Ovary (tissue), 9 donors: ENCODE data around the gene PROK2. TPM values are rescaled to one million over a fixed set of nuclear protein-coding genes. Genes with fewer than 3 reads are reported as not detected.

Source experiments
- DNase-seq, 5 donors: peaks; one replicate each; pipeline ENCODE4 v3.0.0-alpha.2; 2019 to 2020
- H3K27ac ChIP-seq, 2 donors: fragments of 200-600 bp; one replicate each; pipeline versions ENCODE4 v1.5.1 to v1.8.0; 2019 to 2022
- H3K27me3 ChIP-seq: fragments of 200-600 bp; one replicate; pipeline ENCODE4 v1.8.0; 2022
- H3K36me3 ChIP-seq: fragments of 200-600 bp; sonication (generic); one replicate; pipeline ENCODE4 v1.5.1; 2019
- H3K4me1 ChIP-seq: one replicate; pipeline ENCODE4 v1.8.1; 2013; ENCODE audit warnings: mild to moderate bottlenecking, moderate library complexity; ENCODE audit not compliant: insufficient read depth
- H3K4me3 ChIP-seq: fragments of 200-600 bp; sonication (generic); one replicate; pipeline ENCODE4 v1.5.1; 2017
- H3K9me3 ChIP-seq, 2 donors: fragments of 200-600 bp in 1 of 2; sonication (generic) in 1 of 2; one replicate each; pipeline versions ENCODE4 v1.5.1 to v1.8.1; 2013 to 2019; ENCODE audit warnings: mild to moderate bottlenecking in 1 of 2, moderate library complexity in 1 of 2
- CTCF ChIP-seq, 3 donors: fragments of 450-650 bp in 2 of 3; fragments of 200-600 bp in 1 of 3; IDR thresholded peaks; one replicate each; pipeline versions ENCODE4 v1.5.1 to v1.8.0; 2016 to 2022; ENCODE audit warnings: antibody characterized with exemption in 3 of 3, mild to moderate bottlenecking in 1 of 3
- EP300 ChIP-seq: sonication (generic); formaldehyde crosslinking; IDR thresholded peaks from one replicate; pipeline ENCODE4 v1.6.1; 2017; ENCODE audit warnings: antibody characterized with exemption
- POLR2A ChIP-seq: fragments of 450-650 bp; IDR thresholded peaks from one replicate; pipeline ENCODE4 v1.6.1; 2017; ENCODE audit warnings: antibody characterized with exemption, mild to moderate bottlenecking, moderate library complexity
- WGBS, 3 donors: extraction: QIAGEN DNeasy Blood & Tissue Kit in 1 of 3; methylation state at CpG; one replicate each; pipeline versions ENCODE4 v1.1.5 to v1.1.7; 2013 to 2017; 5-methylcytosine and 5-hydroxymethylcytosine counted together
- intact Hi-C, 4 donors: fragments of 100-400 bp; cut with DNase I; formaldehyde crosslinking; loops; one replicate each; pipeline versions ENCODE4 v1.11.0 to v1.15.1; 2022 to 2023
- polyA plus RNA-seq, 2 donors: library from polyadenylated mRNA; stranded (reverse); fragments of 200-250 nt in 1 of 2; fragments of 350-450 nt in 1 of 2; fragmentation: Illumina TruSeq in 1 of 2; extraction: RNeasy Lipid Tissue Mini Kit (QIAGEN cat#74804) in 1 of 2; gene quantifications; one replicate each; pipeline ENCODE4 v1.2.3, GENCODE V29; 2013 to 2014
- total RNA-seq, 7 donors: library from RNA; depleted of rRNA in 2 of 7; stranded (reverse); fragments of >200 nt in 2 of 7; fragmentation: NEBNext Ultra II Directional in 3 of 7; extraction: Animal tissue kit (Norgen Biotek cat#: 25700) in 3 of 7; gene quantifications; one replicate each; pipeline versions ENCODE4 v1.1.0 to v1.2.4, GENCODE V29; 2016 to 2023
- donor health status: DM: no; HTN: no; CAD: no; lungs with moderate emphysema.
- donor health status: DM: no; HTN: no; CAD: no.
- donor health status: Bipolar disorder and iron deficiency.
- donor health status: DM: yes; HTN: yes; CAD: no.
- donor health status: DM: no; HTN: no; CAD: no.
- donor health status: DM: yes; HTN: yes; CAD: no.

PROK2 gene
- total and polyA plus RNA-seq, 9 donors: 0.08 to 0.45 (median 0.20) TPM; not detected in 4

DNA sequence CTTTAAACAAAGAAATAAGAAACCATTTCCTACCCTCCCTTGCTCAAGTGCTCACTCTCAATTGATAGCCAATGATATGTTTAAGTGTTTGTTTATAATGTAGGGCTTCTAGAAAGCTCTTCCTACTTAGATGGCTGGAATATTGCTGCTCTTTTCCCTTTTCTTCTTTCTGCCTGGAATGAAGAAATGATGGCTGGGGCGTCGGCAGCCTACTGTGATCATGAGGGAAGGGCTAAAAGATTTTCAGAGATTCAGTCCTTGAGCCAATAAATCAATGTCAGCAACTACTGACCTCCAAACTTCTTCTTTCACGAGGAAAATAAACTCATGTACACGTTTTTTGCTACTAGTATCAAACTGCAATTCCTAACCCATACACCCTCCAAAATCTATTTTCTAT lies 33.3 kb downstream of the PROK2 start:
- Histone ChIP-seq H3K36me3 (no peaks in the 10 kb centered on the region), H3K9me3 (no peaks in the 10 kb centered on the region), H3K4me3 (no peak overlapping the region), H3K27me3 (no peaks in the 10 kb centered on the region), H3K4me1 (peaks cover 1% of the 10 kb centered on the region), H3K27ac (no peak overlapping the region)
- no peak for DNase-seq
- intact Hi-C loops: no loop called here
- TF ChIP-seq CTCF (IDR thresholded peaks at IDR 0.05) (no peak), POLR2A (no peak), EP300 (no peak)
- WGBS, 3 donors: 93 to 96% (median 93%) methylated on average over 4 of the region's 4 CpGs

GRCh38 chr3:71744738-71745137 lies 40.2 kb downstream of the PROK2 start:
- no peak for DNase-seq
- no peaks in the 10 kb centered on the region for H3K27me3 ChIP-seq
- 84 to 89% (median 85%) methylated on average over 3 of the region's 3 CpGs for WGBS, 3 donors
- intact Hi-C loops: no loop called here
- H3K9me3 ChIP-seq: no peaks in the 10 kb centered on the region
- TF ChIP-seq CTCF (IDR thresholded peaks at IDR 0.05) (no peak), EP300 (no peak), POLR2A (no peak)
- H3K4me1 ChIP-seq: no peaks in the 10 kb centered on the region
- H3K36me3 ChIP-seq: no peaks in the 10 kb centered on the region
- no peak overlapping the region for H3K27ac ChIP-seq
- H3K4me3 ChIP-seq: no peak overlapping the region

- DNase-seq: no peak
- WGBS, 3 donors: 94 to 99% (median 97%) methylated on average over 1 of the region's 1 CpG
- Histone ChIP-seq H3K36me3 (no peaks in the 10 kb centered on the region), H3K27ac (no peak overlapping the region), H3K4me1 (no peaks in the 10 kb centered on the region), H3K9me3 (no peaks in the 10 kb centered on the region), H3K27me3 (no peaks in the 10 kb centered on the region), H3K4me3 (no peak overlapping the region)
- TF ChIP-seq CTCF (IDR thresholded peaks at IDR 0.05) (no peak), POLR2A (no peak), EP300 (no peak)
- intact Hi-C loops: no loop called here
Measured at GRCh38 chr3:71742621-71743020, 42.3 kb downstream of the PROK2 start.

- Histone ChIP-seq H3K27me3 (no peaks in the 10 kb centered on the region), H3K4me3 (no peak overlapping the region), H3K36me3 (no peaks in the 10 kb centered on the region), H3K9me3 (no peaks in the 10 kb centered on the region), H3K27ac (no peak overlapping the region), H3K4me1 (no peaks in the 10 kb centered on the region)
- TF ChIP-seq CTCF (IDR thresholded peaks at IDR 0.05): no peak
- TF ChIP-seq POLR2A: no peak
- TF ChIP-seq EP300: no peak
- intact Hi-C loops: no loop called here
- no peak for DNase-seq
- 76 to 85% (median 78%) methylated on average over 1 of the region's 1 CpG for WGBS, 3 donors
Measured at GRCh38 chr3:71734881-71735280, 50.1 kb downstream of the PROK2 start.

DNA sequence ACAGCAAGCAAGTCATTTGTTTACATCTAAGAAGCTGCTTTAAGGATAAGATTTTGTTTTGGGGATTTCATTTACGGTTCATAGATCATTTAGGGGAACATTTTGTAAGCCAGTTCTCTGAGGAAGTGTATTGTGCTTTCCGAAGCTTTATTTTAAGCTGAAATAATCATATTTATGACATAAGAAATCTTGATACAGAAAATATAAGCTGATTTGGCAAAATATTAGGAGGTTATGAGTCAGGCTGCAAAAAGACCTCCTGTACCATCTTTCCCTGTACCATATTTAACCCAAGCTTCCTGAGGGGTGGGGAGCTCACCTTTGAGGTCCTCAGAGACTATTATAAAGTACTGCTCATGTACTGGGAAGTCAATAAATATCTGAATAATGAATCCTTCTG lies 51.6 kb downstream of the PROK2 start:
- 73 to 94% (median 84%) methylated on average over 2 of the region's 2 CpGs for WGBS, 3 donors
- Histone ChIP-seq H3K36me3 (no peaks in the 10 kb centered on the region), H3K27me3 (no peaks in the 10 kb centered on the region), H3K9me3 (no peaks in the 10 kb centered on the region), H3K4me3 (no peak overlapping the region), H3K27ac (no peak overlapping the region), H3K4me1 (no peaks in the 10 kb centered on the region)
- no peak for DNase-seq
- TF ChIP-seq EP300 (no peak), POLR2A (no peak), CTCF (IDR thresholded peaks at IDR 0.05) (no peak)
- intact Hi-C loops: no loop called here
